ENCODE data around the gene C3orf18.

The C3orf18 gene

DNA sequence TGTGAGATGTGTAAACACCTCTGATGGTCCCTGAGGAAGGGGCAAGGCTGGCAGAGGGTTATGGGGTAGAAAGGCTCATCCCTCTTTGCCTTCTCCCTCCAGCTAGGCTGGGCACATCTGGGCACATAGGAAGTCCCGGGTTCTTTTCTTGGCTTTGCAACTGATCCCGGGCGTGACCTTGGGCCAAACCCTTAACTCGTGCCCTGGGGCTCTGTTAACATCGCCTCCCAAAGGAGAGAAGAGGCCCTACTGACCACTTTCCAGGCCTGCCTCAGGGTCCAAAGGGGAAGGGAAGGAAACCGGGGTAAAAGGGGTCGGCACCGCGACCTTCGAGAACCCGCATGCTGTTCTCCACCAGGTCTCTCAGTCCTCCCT, 549 bp downstream of the C3orf18 start:
- Histone ChIP-seq H3K9me3 (ENCODE audit: control insufficient read depth, insufficient read depth, low read depth, low read length) (no peaks in the 10 kb centered on the region), H3K27ac (ENCODE audit: extremely low read depth, low read depth, low read length) (no peak overlapping the region), H3K4me3 (ENCODE audit: low read depth, low read length) (no peak overlapping the region), H3K4me1 (ENCODE audit: control insufficient read depth, insufficient read depth, low read length) (no peaks in the 10 kb centered on the region; the same call in 1 of the 2 replicates), H3K36me3 (ENCODE audit: control insufficient read depth in 2 of 2, insufficient read depth in 1 of 2, low read length in 2 of 2) (no peaks in the 10 kb centered on the region)
- TF ChIP-seq, protein P1, sequence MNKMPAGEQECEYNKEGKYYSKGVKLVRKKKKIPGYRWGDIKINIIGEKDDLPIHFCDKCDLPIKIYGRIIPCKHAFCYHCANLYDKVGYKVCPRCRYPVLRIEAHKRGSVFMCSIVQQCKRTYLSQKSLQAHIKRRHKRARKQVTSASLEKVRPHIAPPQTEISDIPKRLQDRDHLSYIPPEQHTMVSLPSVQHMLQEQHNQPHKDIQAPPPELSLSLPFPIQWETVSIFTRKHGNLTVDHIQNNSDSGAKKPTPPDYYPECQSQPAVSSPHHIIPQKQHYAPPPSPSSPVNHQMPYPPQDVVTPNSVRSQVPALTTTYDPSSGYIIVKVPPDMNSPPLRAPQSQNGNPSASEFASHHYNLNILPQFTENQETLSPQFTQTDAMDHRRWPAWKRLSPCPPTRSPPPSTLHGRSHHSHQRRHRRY (tag by site-specific recombination; IDR thresholded peaks at IDR 0.05) = no peak
- TF ChIP-seq ZNF221 (tag by site-specific recombination; IDR thresholded peaks at IDR 0.05; ENCODE audit: borderline replicate concordance) = no peak
- no peak for TF ChIP-seq ZBTB10 (tag by site-specific recombination; IDR thresholded peaks at IDR 0.05)
- TF ChIP-seq ZBTB1 (tag by site-specific recombination; IDR thresholded peaks at IDR 0.05) = no peak
- TF ChIP-seq ZSCAN18 (tag by site-specific recombination; IDR thresholded peaks at IDR 0.05) = no peak
- TF ChIP-seq ZNF426 (tag by site-specific recombination; IDR thresholded peaks at IDR 0.05) = no peak
- TF ChIP-seq ZNF366 (tag by site-specific recombination; conservative IDR thresholded peaks at IDR 0.05) = no peak
- TF ChIP-seq ZNF664 (tag by site-specific recombination; IDR thresholded peaks at IDR 0.05) = no peak
- no peak for TF ChIP-seq ZNF548 (tag by site-specific recombination; IDR thresholded peaks at IDR 0.05)
- TF ChIP-seq ZNF639 (tag by site-specific recombination; IDR thresholded peaks at IDR 0.05) = no peak
- no peak for TF ChIP-seq ZNF747 (tag by site-specific recombination; IDR thresholded peaks at IDR 0.05)
- TF ChIP-seq PRDM6 (tag by site-specific recombination; IDR thresholded peaks at IDR 0.05) = no peak
- ChIA-PET CTCF (interaction anchor here (1.3 kb wide), 1 partner anchor 17 kb away, joined by 3 read pairs; no protein-coding TSS in a partner anchor), POLR2A (interaction anchor here (1.1 kb wide), 1 partner anchor 45 kb away, joined by 4 read pairs; the partner anchor contains the start of gene CISH)

- no peak overlapping the region for H3K27ac ChIP-seq (ENCODE audit: extremely low read depth, low read depth, low read length)
- CTCF ChIA-PET = no interaction called here
- no peak overlapping the region for H3K4me3 ChIP-seq (ENCODE audit: low read depth, low read length)
- no peaks in the 10 kb centered on the region; the same call in 1 of the 2 replicates for H3K4me1 ChIP-seq (ENCODE audit: control insufficient read depth, insufficient read depth, low read length)
- no peaks in the 10 kb centered on the region for H3K36me3 ChIP-seq (ENCODE audit: control insufficient read depth in 2 of 2, insufficient read depth in 1 of 2, low read length in 2 of 2)
- H3K9me3 ChIP-seq (ENCODE audit: control insufficient read depth, insufficient read depth, low read depth, low read length) = no peaks in the 10 kb centered on the region
- POLR2A ChIA-PET = no interaction called here
- TF ChIP-seq ZNF426 (tag by site-specific recombination; IDR thresholded peaks at IDR 0.05) = no peak
- no peak for TF ChIP-seq ZNF561 (tag by site-specific recombination; IDR thresholded peaks at IDR 0.05; ENCODE audit: borderline replicate concordance)
- TF ChIP-seq ZBTB26 (tag by site-specific recombination; optimal IDR thresholded peaks at IDR 0.05) = no peak
- no peak for TF ChIP-seq SCRT2 (tag by site-specific recombination; IDR thresholded peaks at IDR 0.05)
- no peak for TF ChIP-seq ZNF549 (tag by site-specific recombination; IDR thresholded peaks at IDR 0.05)
- TF ChIP-seq ZNF133 (tag by site-specific recombination; IDR thresholded peaks at IDR 0.05) = no peak
- no peak for TF ChIP-seq ZNF354C (tag by site-specific recombination; IDR thresholded peaks at IDR 0.05; ENCODE audit: borderline replicate concordance, low read depth)
- TF ChIP-seq ZNF19 (tag by site-specific recombination; IDR thresholded peaks at IDR 0.05; ENCODE audit: low read depth) = no peak
- TF ChIP-seq, protein P2, sequence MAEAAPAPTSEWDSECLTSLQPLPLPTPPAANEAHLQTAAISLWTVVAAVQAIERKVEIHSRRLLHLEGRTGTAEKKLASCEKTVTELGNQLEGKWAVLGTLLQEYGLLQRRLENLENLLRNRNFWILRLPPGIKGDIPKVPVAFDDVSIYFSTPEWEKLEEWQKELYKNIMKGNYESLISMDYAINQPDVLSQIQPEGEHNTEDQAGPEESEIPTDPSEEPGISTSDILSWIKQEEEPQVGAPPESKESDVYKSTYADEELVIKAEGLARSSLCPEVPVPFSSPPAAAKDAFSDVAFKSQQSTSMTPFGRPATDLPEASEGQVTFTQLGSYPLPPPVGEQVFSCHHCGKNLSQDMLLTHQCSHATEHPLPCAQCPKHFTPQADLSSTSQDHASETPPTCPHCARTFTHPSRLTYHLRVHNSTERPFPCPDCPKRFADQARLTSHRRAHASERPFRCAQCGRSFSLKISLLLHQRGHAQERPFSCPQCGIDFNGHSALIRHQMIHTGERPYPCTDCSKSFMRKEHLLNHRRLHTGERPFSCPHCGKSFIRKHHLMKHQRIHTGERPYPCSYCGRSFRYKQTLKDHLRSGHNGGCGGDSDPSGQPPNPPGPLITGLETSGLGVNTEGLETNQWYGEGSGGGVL (tag by site-specific recombination; IDR thresholded peaks at IDR 0.05) = no peak
- no peak for TF ChIP-seq ZNF580 (tag by site-specific recombination; IDR thresholded peaks at IDR 0.05)
- no peak for TF ChIP-seq SP3 (tag by site-specific recombination; IDR thresholded peaks at IDR 0.05)
- no peak for TF ChIP-seq ZNF391 (tag by site-specific recombination; IDR thresholded peaks at IDR 0.05; ENCODE audit: borderline replicate concordance, low read depth)
Measured at GRCh38 chr3:50564321-50564720, 3.2 kb downstream of the C3orf18 start.

Measured in HEK293 (cell line).